Glutamatergic neuron (in vitro differentiated cells): ENCODE data around the gene EEF2K. TPM values are rescaled to one million over a fixed set of nuclear protein-coding genes. Genes with fewer than 3 reads are reported as not detected.

Experiments used
- DNase-seq: peaks from one replicate; pipeline ENCODE4 v3.0.0; 2022
- H3K27ac Mint-ChIP-seq: one replicate; pipeline ENCODE4 v1.8.0; 2020; ENCODE audit warnings: mild to moderate bottlenecking, mixed read lengths, inconsistent platforms; ENCODE audit not compliant: unreplicated experiment
- H3K27me3 Mint-ChIP-seq: one replicate; pipeline ENCODE4 v1.8.0; 2020; ENCODE audit warnings: mild to moderate bottlenecking, moderate library complexity, mixed read lengths, inconsistent platforms; ENCODE audit not compliant: unreplicated experiment
- H3K36me3 Mint-ChIP-seq: one replicate; pipeline ENCODE4 v1.8.0; 2020; ENCODE audit warnings: mild to moderate bottlenecking, mixed read lengths, inconsistent platforms; ENCODE audit not compliant: unreplicated experiment
- H3K4me1 Mint-ChIP-seq: one replicate; pipeline ENCODE4 v1.8.0; 2020; ENCODE audit warnings: mild to moderate bottlenecking, low read depth, mixed read lengths, inconsistent platforms; ENCODE audit not compliant: unreplicated experiment
- H3K4me3 Mint-ChIP-seq: one replicate; pipeline ENCODE4 v1.8.0; 2020; ENCODE audit warnings: mild to moderate bottlenecking, mixed read lengths, inconsistent platforms; ENCODE audit not compliant: unreplicated experiment
- H3K9me3 Mint-ChIP-seq: one replicate; pipeline ENCODE4 v1.8.0; 2020; ENCODE audit warnings: mild to moderate bottlenecking, moderate library complexity, mixed read lengths, inconsistent platforms; ENCODE audit not compliant: unreplicated experiment
- CTCF ChIP-seq: fragments of 200-600 bp; sonication (generic); IDR thresholded peaks from one replicate; pipeline ENCODE4 v1.5.0; 2021; ENCODE audit not compliant: partially characterized antibody, unreplicated experiment
- total RNA-seq: library from RNA; stranded (reverse); fragmentation: NEBNext Ultra II Directional; extraction: Animal tissue kit (Norgen Biotek cat#: 25700); gene quantifications from one replicate; pipeline ENCODE4 v1.2.1, GENCODE V29; 2021; ENCODE audit not compliant: unreplicated experiment

The EEF2K gene
- total RNA-seq, 1 donor from 2014 or later: 40.2 TPM

GRCh38 chr16:22321340-22322001 lies 115.4 kb downstream of the EEF2K start:
- peaks cover 12% of the 10 kb centered on the region for H3K4me1 Mint-ChIP-seq
- no peak overlapping the region for H3K4me3 Mint-ChIP-seq
- peaks cover 2% of the 10 kb centered on the region for H3K27me3 Mint-ChIP-seq
- peaks cover 2% of the 10 kb centered on the region for H3K9me3 Mint-ChIP-seq
- no peaks in the 10 kb centered on the region for H3K36me3 Mint-ChIP-seq
- peak overlapping the region; percentile 76 for H3K27ac Mint-ChIP-seq
- DNase-seq: peak; percentile 79
- peak; percentile 96 for TF ChIP-seq CTCF

DNA sequence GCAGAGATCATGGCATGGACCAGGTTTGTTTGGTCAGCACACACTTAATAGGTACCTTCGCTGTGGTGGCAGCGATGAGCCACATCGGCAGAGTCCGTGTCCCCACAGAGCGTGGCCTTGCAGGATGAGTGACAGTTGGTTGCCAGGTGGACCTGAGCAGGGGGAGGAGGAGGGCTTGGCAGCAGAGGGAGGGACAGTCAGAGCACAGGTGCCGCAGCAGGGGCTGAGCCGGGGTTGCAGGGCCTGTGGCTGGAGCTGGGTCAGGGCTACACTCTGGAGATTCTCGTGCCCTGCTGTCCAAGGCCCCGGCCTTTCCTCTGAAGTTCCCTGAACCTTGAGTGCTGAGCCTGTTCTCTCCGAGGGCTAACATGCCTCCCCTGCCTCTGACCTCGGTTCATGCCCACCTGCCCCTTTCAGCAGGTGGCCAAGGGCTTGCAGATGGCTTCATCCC lies 116.0 kb downstream of the EEF2K start:
- Mint-ChIP-seq H3K36me3 (no peaks in the 10 kb centered on the region), H3K27ac (peak overlapping the region; percentile 62), H3K9me3 (peaks cover 2% of the 10 kb centered on the region), H3K4me1 (peaks cover 12% of the 10 kb centered on the region), H3K4me3 (no peak overlapping the region), H3K27me3 (peaks cover 4% of the 10 kb centered on the region)
- no peak for TF ChIP-seq CTCF
- DNase-seq: no peak

DNA sequence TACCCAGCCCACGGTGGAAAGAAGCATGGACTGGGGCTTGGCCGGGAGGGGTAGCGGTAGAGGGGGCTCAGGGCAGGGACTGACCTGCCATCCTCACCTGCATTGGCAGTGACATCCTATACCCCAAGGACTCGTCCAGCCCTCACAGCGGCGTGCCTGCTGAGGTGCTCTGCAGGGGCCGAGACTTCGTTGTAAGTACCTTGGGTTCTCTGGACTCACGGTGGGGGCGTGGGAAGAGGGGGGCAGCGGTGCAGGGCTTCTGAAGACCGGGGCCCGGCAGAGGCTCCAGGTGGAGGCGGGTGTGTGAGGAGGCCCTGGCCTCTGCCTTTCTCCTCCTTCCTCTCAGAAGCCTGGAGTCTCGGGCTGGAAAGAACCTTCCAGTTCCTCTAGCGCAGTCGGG lies 116.7 kb downstream of the EEF2K start:
- Mint-ChIP-seq H3K9me3 (no peaks in the 10 kb centered on the region), H3K36me3 (no peaks in the 10 kb centered on the region), H3K27me3 (peaks cover 4% of the 10 kb centered on the region), H3K4me3 (no peak overlapping the region), H3K4me1 (peaks cover 12% of the 10 kb centered on the region), H3K27ac (no peak overlapping the region)
- no peak for TF ChIP-seq CTCF
- DNase-seq: no peak

DNA sequence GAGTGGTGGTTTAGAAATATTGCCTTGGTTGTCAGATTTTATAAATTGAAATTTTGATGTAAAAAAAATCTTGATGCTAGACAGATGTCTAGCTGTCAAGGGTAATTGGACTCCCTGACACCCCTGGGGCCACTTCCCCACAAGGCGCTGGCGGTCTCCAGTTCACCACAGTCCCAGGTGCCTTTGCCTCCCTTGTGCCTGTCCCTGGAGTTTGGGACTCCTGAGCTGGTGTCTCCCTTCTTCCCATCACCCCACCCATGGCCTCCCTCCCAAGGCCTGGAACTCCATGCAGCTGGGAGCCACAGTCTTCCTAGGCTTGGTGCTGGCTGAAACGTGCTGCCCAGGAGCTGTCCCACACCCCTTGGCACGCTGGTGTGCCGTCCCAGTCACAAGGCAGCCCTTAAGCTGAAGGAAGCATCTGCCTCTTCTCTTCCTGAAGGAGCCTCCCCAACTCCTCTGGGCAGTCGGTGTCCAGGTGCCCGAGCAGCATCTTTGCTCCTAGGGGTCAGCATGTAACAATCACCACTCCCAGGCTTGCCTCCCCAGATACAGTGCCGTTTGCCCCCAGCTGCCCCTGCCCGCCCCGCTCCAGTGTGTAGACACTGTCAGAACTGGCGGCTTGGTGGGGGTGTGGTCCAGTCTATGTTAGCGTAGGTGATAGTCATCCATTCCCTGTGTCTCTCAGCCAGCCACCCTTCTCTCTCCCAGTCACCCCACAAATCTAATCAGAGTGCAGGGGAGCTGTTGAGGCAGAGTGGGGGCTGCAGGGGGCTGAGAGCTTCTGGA lies 117.3 kb downstream of the EEF2K start:
- no peak overlapping the region for H3K27ac Mint-ChIP-seq
- no peak for DNase-seq
- H3K36me3 Mint-ChIP-seq: no peaks in the 10 kb centered on the region
- peaks cover 12% of the 10 kb centered on the region for H3K4me1 Mint-ChIP-seq
- H3K9me3 Mint-ChIP-seq: no peaks in the 10 kb centered on the region
- H3K27me3 Mint-ChIP-seq: peaks cover 4% of the 10 kb centered on the region
- H3K4me3 Mint-ChIP-seq: no peak overlapping the region
- TF ChIP-seq CTCF: no peak
